Mesenchymal stem cell (in vitro differentiated cells and primary cell): ENCODE results near the gene VEZF1.

ENCODE experiments used
- DNase-seq: peaks from one replicate; pipeline ENCODE4 v3.0.0-alpha.2; 2013
- H2AFZ ChIP-seq: one replicate; pipeline ENCODE4 v1.6.1; 2013; ENCODE audit warnings: low read depth, mild to moderate bottlenecking, control low read depth, inconsistent platforms, low read length, moderate library complexity
- H2AK5ac ChIP-seq: 2 replicates; pipeline ENCODE4 v1.6.1; 2013; ENCODE audit warnings: low read length, moderate library complexity, mild to moderate bottlenecking, inconsistent platforms; ENCODE audit not compliant: severe bottlenecking
- H2BK120ac ChIP-seq: one replicate; pipeline ENCODE4 v1.6.1; 2013; ENCODE audit warnings: low read depth, mild to moderate bottlenecking, inconsistent platforms, low read length, moderate library complexity
- H2BK12ac ChIP-seq, 2 experiments: one replicate each; pipeline ENCODE4 v1.6.1; 2013; ENCODE audit warnings: inconsistent platforms in 2 of 2, low read length in 2 of 2, mild to moderate bottlenecking in 2 of 2, moderate library complexity in 2 of 2, control low read depth in 1 of 2
- H2BK15ac ChIP-seq: one replicate; pipeline ENCODE4 v1.6.1; 2013; ENCODE audit warnings: mild to moderate bottlenecking, low read depth, inconsistent platforms; ENCODE audit not compliant: poor library complexity, severe bottlenecking
- H2BK5ac ChIP-seq: 2 replicates; pipeline ENCODE4 v1.6.1; 2013; ENCODE audit warnings: low read depth, mild to moderate bottlenecking, low read length, control low read depth, inconsistent platforms; ENCODE audit not compliant: poor library complexity, severe bottlenecking
- H3K14ac ChIP-seq, 2 experiments: one replicate each; pipeline ENCODE4 v1.6.1; 2013; ENCODE audit warnings: inconsistent platforms in 2 of 2, low read length in 2 of 2, control low read depth in 1 of 2, mild to moderate bottlenecking in 1 of 2, moderate library complexity in 1 of 2
- H3K18ac ChIP-seq, 2 experiments: one replicate each; pipeline ENCODE4 v1.6.1; 2013; ENCODE audit warnings: inconsistent platforms in 2 of 2, low read length in 2 of 2, control low read depth in 1 of 2, low read depth in 1 of 2, mild to moderate bottlenecking in 1 of 2
- H3K23ac ChIP-seq, 2 experiments: one replicate each; pipeline ENCODE4 v1.6.1; 2013; ENCODE audit warnings: inconsistent platforms in 2 of 2, low read length in 2 of 2, mild to moderate bottlenecking in 2 of 2, moderate library complexity in 2 of 2, control low read depth in 1 of 2
- H3K27ac ChIP-seq: 2 replicates; pipeline ENCODE4 v1.5.1; 2013; ENCODE audit warnings: mild to moderate bottlenecking, moderate library complexity, low read length, control low read depth, inconsistent platforms; ENCODE audit not compliant: poor library complexity, severe bottlenecking
- H3K27me3 ChIP-seq, 2 experiments: 2 replicates each; pipeline versions ENCODE4 v1.6.1 to v1.7.0; 2013; ENCODE audit warnings: low read length in 2 of 2, mild to moderate bottlenecking in 2 of 2, moderate library complexity in 2 of 2, control low read depth in 1 of 2, inconsistent platforms in 1 of 2; ENCODE audit not compliant: control insufficient read depth in 1 of 2, insufficient read depth in 1 of 2
- H3K36me3 ChIP-seq, 2 experiments: 2 replicates each; pipeline versions ENCODE4 v1.6.1 to v1.7.0; 2013; ENCODE audit warnings: low read length in 2 of 2, control low read depth in 1 of 2, inconsistent platforms in 1 of 2, low read depth in 1 of 2, mild to moderate bottlenecking in 1 of 2; ENCODE audit not compliant: insufficient read depth in 2 of 2, control insufficient read depth in 1 of 2
- H3K4ac ChIP-seq, 2 experiments: one replicate each; pipeline ENCODE4 v1.6.1; 2013; ENCODE audit warnings: inconsistent platforms in 2 of 2, low read length in 2 of 2, mild to moderate bottlenecking in 2 of 2, moderate library complexity in 2 of 2, control low read depth in 1 of 2, low read depth in 1 of 2
- H3K4me1 ChIP-seq: 2 replicates; pipeline ENCODE4 v1.6.1; 2013; ENCODE audit warnings: low read depth, low read length, control low read depth; ENCODE audit not compliant: control insufficient read depth, insufficient read depth
- H3K4me2 ChIP-seq: 2 replicates; pipeline ENCODE4 v1.6.1; 2013; ENCODE audit warnings: low read length, mild to moderate bottlenecking, inconsistent platforms; ENCODE audit not compliant: poor library complexity, severe bottlenecking
- H3K4me3 ChIP-seq, 2 experiments: 2 replicates each; pipeline versions ENCODE4 v1.5.1 to v1.7.0; 2013; ENCODE audit warnings: low read length in 2 of 2, mild to moderate bottlenecking in 2 of 2, control low read depth in 1 of 2, low read depth in 1 of 2; ENCODE audit not compliant: insufficient read depth in 1 of 2
- H3K79me1 ChIP-seq: replicated peaks from 2 replicates; pipeline ENCODE4 v1.6.1; 2013; ENCODE audit warnings: mild to moderate bottlenecking, control low read depth, low read length, inconsistent platforms; ENCODE audit not compliant: poor library complexity, severe bottlenecking
- H3K9ac ChIP-seq: 2 replicates; pipeline ENCODE4 v1.7.0; 2013; ENCODE audit warnings: mild to moderate bottlenecking, low read length, moderate library complexity
- H3K9me3 ChIP-seq: 2 replicates; pipeline ENCODE4 v1.7.0; 2013; ENCODE audit warnings: mild to moderate bottlenecking, low read length; ENCODE audit not compliant: control insufficient read depth
- H4K8ac ChIP-seq: one replicate; pipeline ENCODE4 v1.6.1; 2013; ENCODE audit warnings: inconsistent platforms, mild to moderate bottlenecking, low read length, moderate library complexity
- H4K91ac ChIP-seq: one replicate; pipeline ENCODE4 v1.6.1; 2013; ENCODE audit warnings: mild to moderate bottlenecking, low read length, inconsistent platforms
- WGBS: methylation state at CpG from one replicate; pipeline ENCODE4 v1.1.7; 2013; ENCODE audit warnings: mixed read lengths; 5-methylcytosine and 5-hydroxymethylcytosine counted together

VEZF1 gene

DNA sequence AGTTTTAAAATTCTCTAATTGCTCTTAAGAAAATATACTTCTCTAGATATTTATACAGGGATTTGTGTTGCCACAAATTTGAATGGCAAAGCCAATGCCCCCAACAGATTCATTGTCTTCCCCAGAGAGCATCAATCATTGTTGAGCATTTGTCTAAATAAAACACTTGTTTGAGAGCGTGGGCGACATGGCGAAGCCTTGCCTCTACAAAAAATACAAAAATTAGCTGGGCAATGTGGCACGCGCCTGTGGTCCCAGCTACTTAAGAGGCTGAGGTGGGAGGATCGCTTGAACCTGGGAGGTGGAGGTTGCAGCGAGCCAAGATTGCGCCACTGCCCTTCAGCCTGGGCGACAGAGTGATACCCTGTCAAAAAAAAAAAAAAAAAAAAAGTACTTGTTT, 32.3 kb upstream of the VEZF1 start:
- Histone ChIP-seq H3K27ac (no peak overlapping the region), H3K79me1 (no peaks in the 10 kb centered on the region), H3K23ac (no peak overlapping the region), H4K91ac (no peak overlapping the region), H3K27me3 (peaks cover 0 to 8% of the 10 kb centered on the region in 2 experiments), H3K14ac (no peak overlapping the region), H2BK5ac (no peak overlapping the region), H3K4me1 (no peaks in the 10 kb centered on the region), H2BK120ac (no peak overlapping the region), H2BK12ac (no peak overlapping the region), H3K18ac (no peak overlapping the region), H2BK15ac (no peak overlapping the region), H3K9ac (no peak overlapping the region), H4K8ac (no peak overlapping the region), H2AFZ (no peak overlapping the region), H3K4me3 (no peak overlapping the region), H3K4ac (no peak overlapping the region), H2AK5ac (no peak overlapping the region), H3K9me3 (no peaks in the 10 kb centered on the region), H3K4me2 (no peak overlapping the region), H3K36me3 (no peaks in the 10 kb centered on the region)
- 93% methylated on average over 7 of the region's 9 CpGs for WGBS
- no peak for DNase-seq

DNA sequence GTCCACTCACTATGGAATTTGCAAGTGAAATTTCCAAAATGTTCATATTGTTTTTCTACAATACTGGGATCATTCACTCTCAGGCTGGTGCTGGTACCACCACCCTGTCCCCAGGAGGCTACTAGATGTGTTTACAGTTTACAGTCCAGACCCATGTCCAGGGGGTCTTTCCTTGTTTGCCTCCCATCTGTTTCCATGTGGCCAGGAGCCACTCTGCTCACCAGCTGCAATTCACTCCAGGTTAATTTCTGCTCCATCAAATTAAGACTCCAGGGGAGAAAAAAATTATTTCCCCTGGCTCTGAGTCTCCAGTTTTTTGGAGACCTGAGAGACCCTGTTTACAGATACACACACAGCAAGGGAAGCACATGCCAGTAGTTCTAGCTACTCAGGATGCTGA, 31.5 kb upstream of the VEZF1 start:
- H3K79me1 ChIP-seq = no peaks in the 10 kb centered on the region
- no peak overlapping the region for H3K23ac ChIP-seq
- H3K9me3 ChIP-seq = no peaks in the 10 kb centered on the region
- peaks cover 0 to 4% of the 10 kb centered on the region in 2 experiments for H3K27me3 ChIP-seq
- no peak overlapping the region for H3K14ac ChIP-seq
- H3K4me1 ChIP-seq = no peaks in the 10 kb centered on the region
- no peak overlapping the region for H3K4ac ChIP-seq
- H3K9ac ChIP-seq = no peak overlapping the region
- no peak overlapping the region for H3K27ac ChIP-seq
- no peak overlapping the region for H3K18ac ChIP-seq
- H4K91ac ChIP-seq = no peak overlapping the region
- H2BK12ac ChIP-seq = no peak overlapping the region
- H2AK5ac ChIP-seq = no peak overlapping the region
- H2BK5ac ChIP-seq = no peak overlapping the region
- no peaks in the 10 kb centered on the region for H3K36me3 ChIP-seq
- H2BK15ac ChIP-seq = no peak overlapping the region
- no peak overlapping the region for H4K8ac ChIP-seq
- no peak for DNase-seq
- H2BK120ac ChIP-seq = no peak overlapping the region
- no peak overlapping the region for H2AFZ ChIP-seq
- no peak overlapping the region for H3K4me2 ChIP-seq
- H3K4me3 ChIP-seq = no peak overlapping the region

DNA sequence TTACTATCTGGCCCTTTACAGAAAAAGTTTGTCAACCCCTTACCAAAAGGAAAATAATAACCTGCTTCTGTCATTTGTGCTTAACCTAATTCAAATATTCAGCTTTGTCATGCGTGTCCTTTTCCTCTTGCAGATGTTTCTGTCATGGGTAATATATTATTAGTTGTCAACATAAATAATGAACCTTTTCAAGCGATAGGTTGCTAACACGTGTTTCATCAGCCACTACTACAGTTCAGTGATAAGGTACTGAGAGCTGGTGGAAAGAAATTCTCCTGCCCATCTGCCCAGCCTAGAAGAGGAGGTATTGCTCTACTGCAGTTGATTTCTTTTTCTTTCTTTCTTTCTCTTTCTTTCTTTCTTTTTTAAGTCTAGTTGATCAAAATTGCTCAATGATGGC, 31.0 kb upstream of the VEZF1 start:
- Histone ChIP-seq H3K4me2 (no peak overlapping the region), H3K4me3 (no peak overlapping the region), H3K27me3 (peaks cover 0 to 4% of the 10 kb centered on the region in 2 experiments), H3K9ac (no peak overlapping the region), H2BK12ac (no peak overlapping the region), H2AFZ (no peak overlapping the region), H3K23ac (no peak overlapping the region), H3K4me1 (no peaks in the 10 kb centered on the region), H4K8ac (no peak overlapping the region), H3K9me3 (no peaks in the 10 kb centered on the region), H3K18ac (no peak overlapping the region), H3K79me1 (no peaks in the 10 kb centered on the region), H3K4ac (no peak overlapping the region), H2BK15ac (no peak overlapping the region), H2BK120ac (no peak overlapping the region), H3K14ac (no peak overlapping the region), H3K27ac (no peak overlapping the region), H2BK5ac (no peak overlapping the region), H4K91ac (no peak overlapping the region), H3K36me3 (no peaks in the 10 kb centered on the region), H2AK5ac (no peak overlapping the region)
- DNase-seq = no peak
- no CpG with 5 or more reads among the region's 3 CpGs for WGBS

DNA sequence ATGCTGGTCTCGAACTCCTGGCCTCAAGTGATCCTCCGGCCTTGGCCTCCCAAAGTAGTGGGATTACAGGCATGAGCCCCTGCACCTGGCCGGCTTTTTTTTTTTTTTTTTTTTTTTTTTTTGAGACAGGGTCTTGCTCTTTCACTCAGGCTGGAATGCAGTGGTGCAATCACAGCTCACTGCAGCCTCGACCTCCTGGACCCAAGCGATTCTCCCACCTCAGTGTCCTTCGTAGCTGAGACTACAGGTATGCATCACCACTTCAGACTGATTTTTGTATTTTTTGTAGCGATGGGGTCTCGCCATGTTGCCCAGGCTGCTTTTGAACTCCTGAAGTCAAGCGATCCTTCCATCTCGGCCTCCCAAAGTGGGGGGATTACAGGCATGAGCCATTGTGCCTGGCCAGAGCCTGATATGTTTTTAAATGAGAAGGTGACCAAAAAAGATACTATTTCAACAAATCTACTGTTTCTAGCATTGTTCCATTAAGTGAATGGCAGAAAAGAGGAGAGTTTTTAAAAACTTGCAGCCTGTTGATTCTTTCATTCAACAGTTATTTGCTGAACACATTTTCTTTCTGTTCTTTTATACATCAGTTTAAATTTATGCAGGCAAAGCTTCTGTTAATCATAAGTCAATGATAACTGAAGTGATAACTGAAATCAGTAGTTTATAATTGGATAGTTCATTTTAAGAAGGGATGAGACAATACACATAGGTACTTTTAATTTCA, 22.2 kb upstream of the VEZF1 start:
- Histone ChIP-seq H3K36me3 (peaks cover 2 to 19% of the 10 kb centered on the region in 2 experiments), H3K27me3 (no peaks in the 10 kb centered on the region), H3K23ac (no peak overlapping the region), H2BK5ac (no peak overlapping the region), H2BK12ac (no peak overlapping the region), H3K4me3 (no peak overlapping the region), H3K9ac (no peak overlapping the region), H2AFZ (no peak overlapping the region), H3K79me1 (peaks cover 9% of the 10 kb centered on the region), H3K14ac (no peak overlapping the region), H3K4me2 (no peak overlapping the region), H3K4me1 (peaks cover 4% of the 10 kb centered on the region), H2BK15ac (no peak overlapping the region), H3K9me3 (no peaks in the 10 kb centered on the region), H3K18ac (no peak overlapping the region), H4K91ac (no peak overlapping the region), H4K8ac (no peak overlapping the region), H2BK120ac (no peak overlapping the region), H2AK5ac (no peak overlapping the region), H3K4ac (no peak overlapping the region), H3K27ac (no peak overlapping the region)
- WGBS = 98% methylated on average over 10 of the region's 10 CpGs
- DNase-seq = no peak
